ENCODE data around the gene RBP3. TPM values are rescaled to one million over a fixed set of nuclear protein-coding genes. Genes with fewer than 3 reads are reported as not detected.

The RBP3 gene
- polyA plus RNA-seq, 3 donors = not detected

DNA sequence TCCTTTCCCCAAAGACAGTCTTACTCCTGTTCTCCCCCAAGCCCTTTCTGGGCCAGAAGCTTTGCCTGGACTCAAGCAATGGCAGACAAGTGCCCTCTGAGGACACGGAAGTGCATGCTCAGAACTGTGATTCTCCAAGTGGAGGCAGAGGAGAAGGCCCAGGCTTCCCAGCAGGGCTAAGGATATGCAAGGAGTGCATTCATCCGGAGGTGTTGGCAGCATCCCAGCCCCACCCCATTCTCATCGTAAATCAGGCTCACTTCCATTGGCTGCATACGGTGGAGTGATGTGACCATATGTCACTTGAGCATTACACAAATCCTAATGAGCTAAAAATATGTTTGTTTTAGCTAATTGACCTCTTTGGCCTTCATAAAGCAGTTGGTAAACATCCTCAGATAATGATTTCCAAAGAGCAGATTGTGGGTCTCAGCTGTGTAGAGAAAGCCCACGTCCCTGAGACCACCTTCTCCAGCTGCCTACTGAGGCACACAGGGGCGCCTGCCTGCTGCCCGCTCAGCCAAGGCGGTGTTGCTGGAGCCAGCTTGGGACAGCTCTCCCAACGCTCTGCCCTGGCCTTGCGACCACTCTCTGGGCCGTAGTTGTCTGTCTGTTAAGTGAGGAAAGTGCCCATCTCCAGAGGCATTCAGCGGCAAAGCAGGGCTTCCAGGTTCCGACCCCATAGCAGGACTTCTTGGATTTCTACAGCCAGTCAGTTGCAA lies 1.4 kb upstream of the RBP3 start:
- H3K9me3 ChIP-seq (replicated peaks in 1 of 2; ENCODE audit: control insufficient read depth in 1 of 2, insufficient read depth in 1 of 2, low read length in 2 of 2) = no peaks in the 10 kb centered on the region
- no peaks in the 10 kb centered on the region for H3K36me3 ChIP-seq (replicated peaks in 1 of 2; ENCODE audit: control insufficient read depth in 1 of 2, insufficient read depth in 2 of 2, low read length in 2 of 2)
- no peak overlapping the region for H2AFZ ChIP-seq (ENCODE audit: insufficient read depth, low read depth, low read length, poor library complexity, severe bottlenecking)
- TF ChIP-seq, protein P1, sequence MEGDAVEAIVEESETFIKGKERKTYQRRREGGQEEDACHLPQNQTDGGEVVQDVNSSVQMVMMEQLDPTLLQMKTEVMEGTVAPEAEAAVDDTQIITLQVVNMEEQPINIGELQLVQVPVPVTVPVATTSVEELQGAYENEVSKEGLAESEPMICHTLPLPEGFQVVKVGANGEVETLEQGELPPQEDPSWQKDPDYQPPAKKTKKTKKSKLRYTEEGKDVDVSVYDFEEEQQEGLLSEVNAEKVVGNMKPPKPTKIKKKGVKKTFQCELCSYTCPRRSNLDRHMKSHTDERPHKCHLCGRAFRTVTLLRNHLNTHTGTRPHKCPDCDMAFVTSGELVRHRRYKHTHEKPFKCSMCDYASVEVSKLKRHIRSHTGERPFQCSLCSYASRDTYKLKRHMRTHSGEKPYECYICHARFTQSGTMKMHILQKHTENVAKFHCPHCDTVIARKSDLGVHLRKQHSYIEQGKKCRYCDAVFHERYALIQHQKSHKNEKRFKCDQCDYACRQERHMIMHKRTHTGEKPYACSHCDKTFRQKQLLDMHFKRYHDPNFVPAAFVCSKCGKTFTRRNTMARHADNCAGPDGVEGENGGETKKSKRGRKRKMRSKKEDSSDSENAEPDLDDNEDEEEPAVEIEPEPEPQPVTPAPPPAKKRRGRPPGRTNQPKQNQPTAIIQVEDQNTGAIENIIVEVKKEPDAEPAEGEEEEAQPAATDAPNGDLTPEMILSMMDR (IDR thresholded peaks at IDR 0.05) = no peak
- H3K27ac ChIP-seq (ENCODE audit: low read depth in 1 of 2, low read length in 2 of 2) = no peak overlapping the region
- no peaks in the 10 kb centered on the region for H3K4me1 Mint-ChIP-seq
- no peak overlapping the region for H3K27ac Mint-ChIP-seq
- intact Hi-C loops (cut with micrococcal nuclease) = no loop called here
- DNase-seq = no peak
- H3K9ac ChIP-seq (ENCODE audit: insufficient read depth, low read length, poor library complexity, severe bottlenecking) = no peak overlapping the region
- no peaks in the 10 kb centered on the region for H3K4me1 ChIP-seq (ENCODE audit: control insufficient read depth in 1 of 2, insufficient read depth in 2 of 2, low read length in 2 of 2)
- 98% methylated on average over 6 of the region's 13 CpGs for WGBS (ENCODE audit: insufficient coverage)
- H3K27me3 ChIP-seq (ENCODE audit: control insufficient read depth in 2 of 2, insufficient read depth in 2 of 2, low read length in 2 of 2) = no peaks in the 10 kb centered on the region
- H3K36me3 Mint-ChIP-seq = no peaks in the 10 kb centered on the region
- H4K20me1 ChIP-seq (ENCODE audit: insufficient read depth, low read length) = no peaks in the 10 kb centered on the region
- H3K27me3 Mint-ChIP-seq (ENCODE audit: low read depth in 3 of 3) = peaks cover 0 to 6% (median 3%) of the 10 kb centered on the region in 3 donors
- no peak overlapping the region for H3K4me2 ChIP-seq (replicated peaks; ENCODE audit: extremely low read depth, low read length, poor library complexity, severe bottlenecking)
- no peaks in the 10 kb centered on the region for H3K79me2 ChIP-seq (ENCODE audit: insufficient read depth, low read length)
- H3K9me3 Mint-ChIP-seq = peaks cover 0 to 1% (median 0%) of the 10 kb centered on the region in 7 donors
- no peak overlapping the region for H3K4me3 ChIP-seq (replicated peaks in 1 of 3; ENCODE audit: low read depth in 2 of 3, low read length in 3 of 3)
- no peak overlapping the region for H3K4me3 Mint-ChIP-seq

DNA sequence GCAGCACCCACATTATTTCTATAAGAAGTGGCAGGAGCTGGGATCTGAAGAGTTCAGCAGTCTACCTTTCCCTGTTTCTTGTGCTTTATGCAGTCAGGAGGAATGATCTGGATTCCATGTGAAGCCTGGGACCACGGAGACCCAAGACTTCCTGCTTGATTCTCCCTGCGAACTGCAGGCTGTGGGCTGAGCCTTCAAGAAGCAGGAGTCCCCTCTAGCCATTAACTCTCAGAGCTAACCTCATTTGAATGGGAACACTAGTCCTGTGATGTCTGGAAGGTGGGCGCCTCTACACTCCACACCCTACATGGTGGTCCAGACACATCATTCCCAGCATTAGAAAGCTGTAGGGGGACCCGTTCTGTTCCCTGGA lies 874 bp upstream of the RBP3 start:
- H3K9me3 ChIP-seq (replicated peaks in 1 of 2; ENCODE audit: control insufficient read depth in 1 of 2, insufficient read depth in 1 of 2, low read length in 2 of 2) = no peaks in the 10 kb centered on the region
- no peaks in the 10 kb centered on the region for H3K4me1 Mint-ChIP-seq
- TF ChIP-seq, protein P1 (IDR thresholded peaks at IDR 0.05) = no peak
- H3K4me1 ChIP-seq (ENCODE audit: control insufficient read depth in 1 of 2, insufficient read depth in 2 of 2, low read length in 2 of 2) = no peaks in the 10 kb centered on the region
- no peaks in the 10 kb centered on the region for H3K79me2 ChIP-seq (ENCODE audit: insufficient read depth, low read length)
- no peaks in the 10 kb centered on the region for H4K20me1 ChIP-seq (ENCODE audit: insufficient read depth, low read length)
- no peaks in the 10 kb centered on the region for H3K9me3 Mint-ChIP-seq
- no peak overlapping the region for H3K27ac Mint-ChIP-seq
- WGBS (ENCODE audit: insufficient coverage) = 83% methylated on average over 1 of the region's 4 CpGs
- H2AFZ ChIP-seq (ENCODE audit: insufficient read depth, low read depth, low read length, poor library complexity, severe bottlenecking) = no peak overlapping the region
- H3K27ac ChIP-seq (ENCODE audit: low read depth in 1 of 2, low read length in 2 of 2) = no peak overlapping the region
- H3K9ac ChIP-seq (ENCODE audit: insufficient read depth, low read length, poor library complexity, severe bottlenecking) = no peak overlapping the region
- H3K27me3 ChIP-seq (ENCODE audit: control insufficient read depth in 2 of 2, insufficient read depth in 2 of 2, low read length in 2 of 2) = no peaks in the 10 kb centered on the region
- no peak overlapping the region for H3K4me3 ChIP-seq (replicated peaks in 1 of 3; ENCODE audit: low read depth in 2 of 3, low read length in 3 of 3)
- H3K36me3 Mint-ChIP-seq = no peaks in the 10 kb centered on the region
- H3K4me2 ChIP-seq (replicated peaks; ENCODE audit: extremely low read depth, low read length, poor library complexity, severe bottlenecking) = no peak overlapping the region
- no peaks in the 10 kb centered on the region for H3K36me3 ChIP-seq (replicated peaks in 1 of 2; ENCODE audit: control insufficient read depth in 1 of 2, insufficient read depth in 2 of 2, low read length in 2 of 2)
- intact Hi-C loops (cut with micrococcal nuclease) = no loop called here
- H3K4me3 Mint-ChIP-seq = no peak overlapping the region
- DNase-seq = no peak
- peaks cover 0 to 6% (median 3%) of the 10 kb centered on the region in 3 donors for H3K27me3 Mint-ChIP-seq (ENCODE audit: low read depth in 3 of 3)
